ENCODE measurements around the gene MAPKAP1. TPM values are rescaled to one million over a fixed set of nuclear protein-coding genes. Genes with fewer than 3 reads are reported as not detected.

Gene MAPKAP1
- total and polyA plus RNA-seq, 9 of the 15 experiments (the other 6 are each of a cell fraction or from before 2014, with no cell fraction given): 2.6 to 82.1 (median 61.1) TPM

GRCh38 chr9:125460883-125461635 is 245.9 kb downstream of the MAPKAP1 start:
- BruUV-seq (replicated peaks): no TSS peak

More at GRCh38 chr9:125460883-125461635, 245.9 kb downstream of the MAPKAP1 start:
- Histone ChIP-seq H3K79me2 (ENCODE audit: control insufficient read depth, insufficient read depth, low read length) (no peaks in the 10 kb centered on the region), H3K4me2 (ENCODE audit: insufficient read depth, low read length) (no peak overlapping the region), H3K36me3 (ENCODE audit: control insufficient read depth, insufficient read depth, low read length) (peaks cover 3% of the 10 kb centered on the region; the same call in 2 of the 3 replicates), H3K27ac (ENCODE audit: extremely low read depth, low read depth, low read length) (no peak overlapping the region), H3K9ac (ENCODE audit: insufficient read depth in 1 of 2, low read depth in 2 of 2, low read length in 2 of 2) (no peak overlapping the region), H4K20me1 (replicated peaks; ENCODE audit: control insufficient read depth, insufficient read depth, low read length) (no peaks in the 10 kb centered on the region), H2AFZ (ENCODE audit: low read depth, low read length) (no peak overlapping the region), H3K9me1 (ENCODE audit: control insufficient read depth, insufficient read depth, low read length) (no peaks in the 10 kb centered on the region), H3K4me1 (replicated peaks in 1 of 2; ENCODE audit: control insufficient read depth in 2 of 2, insufficient read depth in 2 of 2, low read length in 2 of 2) (no peaks in the 10 kb centered on the region), H3K9me3 (replicated peaks; ENCODE audit: control insufficient read depth, insufficient read depth, low read depth, low read length) (peaks cover 13% of the 10 kb centered on the region), H3K27me3 (ENCODE audit: control insufficient read depth in 2 of 2, insufficient read depth in 2 of 2, low read length in 2 of 2) (no peaks in the 10 kb centered on the region), H3K4me3 (no peak overlapping the region)
- CTCF ChIA-PET (ENCODE audit: low intra/inter-chr PET ratio): no interaction called here
- WGBS (ENCODE audit: insufficient coverage, low coverage, missing lambda C conversion rate): 64% methylated on average over 8 of the region's 8 CpGs
- in situ Hi-C loops (cut with MboI): no loop called here
- TF ChIP-seq ZNF316 (IDR thresholded peaks at IDR 0.05): no peak
- TF ChIP-seq ZNF431 (CRISPR knock-in tag; IDR thresholded peaks at IDR 0.05): no peak
- no peak for TF ChIP-seq YBX1 (IDR thresholded peaks at IDR 0.05)
- no peak for TF ChIP-seq ETS1 (conservative IDR thresholded peaks at IDR 0.05; ENCODE audit: control insufficient read depth, low read depth, low read length)
- peak in 1 of 3 experiments; percentile 22; a peak in 1 of 6 replicates for TF ChIP-seq ZBTB11 (CRISPR knock-in tag; IDR thresholded peaks at IDR 0.05)
- TF ChIP-seq ZBTB2 (IDR thresholded peaks at IDR 0.05): no peak
- TF ChIP-seq CEBPB (tag; IDR thresholded peaks at IDR 0.05): no peak
- FAIRE-seq (no peak), DNase-seq (ENCODE audit: extremely low read depth in 1 of 4, low spot score in 3 of 4) (no peak), ATAC-seq (no peak)
- POLR2A ChIA-PET: interaction anchor here (1.4 kb wide), 1 partner anchor 12 kb away, joined by 3 read pairs; no protein-coding TSS in a partner anchor
- intact Hi-C loops (cut with micrococcal nuclease): no loop called here

Measured in K562 (cell line).